ENCODE results near the gene NOP56.

The NOP56 gene

GRCh38 chr20:2691127-2691526 lies 38.7 kb downstream of the NOP56 start:
- no peak for TF ChIP-seq CTCF (IDR thresholded peaks at IDR 0.05; ENCODE audit: low read depth, low read length, missing control alignments)
- no peak for DNase-seq (ENCODE audit: low read depth)
- H3K4me3 ChIP-seq (ENCODE audit: low read depth, low read length) = no peak overlapping the region

GRCh38 chr20:2691663-2692035 lies 39.2 kb downstream of the NOP56 start:
- H3K4me3 ChIP-seq (ENCODE audit: low read depth, low read length) = no peak overlapping the region

GRCh38 chr20:2692036-2692885 lies 39.8 kb downstream of the NOP56 start, which contains the start of gene EBF4:
EBF4 (plus strand) TSS chr20:2692780; CDS start chr20:2693646, 866 bp downstream.
- no peak within 1 kb of the TSS; the same call in 1 of the 2 replicates for H3K4me3 ChIP-seq (ENCODE audit: low read depth, low read length)
- no peak for DNase-seq (ENCODE audit: low read depth)
- no peak for TF ChIP-seq CTCF (IDR thresholded peaks at IDR 0.05; ENCODE audit: low read depth, low read length, missing control alignments)

More at GRCh38 chr20:2691663-2692035, 39.2 kb downstream of the NOP56 start:
- no peak for TF ChIP-seq CTCF (IDR thresholded peaks at IDR 0.05; ENCODE audit: low read depth, low read length, missing control alignments)
- DNase-seq (ENCODE audit: low read depth) = no peak

- H3K4me3 ChIP-seq (ENCODE audit: low read depth, low read length) = no peak overlapping the region
- TF ChIP-seq CTCF (IDR thresholded peaks at IDR 0.05; ENCODE audit: low read depth, low read length, missing control alignments) = no peak
- no peak for DNase-seq (ENCODE audit: low read depth)
Observed at GRCh38 chr20:2692886-2693285, 40.5 kb downstream of the NOP56 start.

GRCh38 chr20:2693286-2694007 lies 41.0 kb downstream of the NOP56 start:
- H3K4me3 ChIP-seq (ENCODE audit: low read depth, low read length) = no peak overlapping the region
- no peak for TF ChIP-seq CTCF (IDR thresholded peaks at IDR 0.05; ENCODE audit: low read depth, low read length, missing control alignments)
- no peak for DNase-seq (ENCODE audit: low read depth)

- TF ChIP-seq CTCF (IDR thresholded peaks at IDR 0.05; ENCODE audit: low read depth, low read length, missing control alignments) = no peak
- no peak for DNase-seq (ENCODE audit: low read depth)
- no peak overlapping the region for H3K4me3 ChIP-seq (ENCODE audit: low read depth, low read length)
Observed at GRCh38 chr20:2694008-2694471, 41.6 kb downstream of the NOP56 start.

Measured in GM12864 (cell line).